Left renal pelvis (tissue), 4 donors: Measurements from ENCODE around the gene FIBP. TPM values are rescaled to one million over a fixed set of nuclear protein-coding genes. Genes with fewer than 3 reads are reported as not detected.
A peak's percentile ranks its signal among the peaks of the same experiment; 100 is the strongest.

Source experiments
- DNase-seq, 4 donors: peaks; one replicate each; pipeline ENCODE4 v3.0.0-alpha.2; 2013; ENCODE audit warnings: low read depth in 4 of 4, low spot score in 3 of 4
- polyA plus RNA-seq, 4 donors: library from polyadenylated mRNA; unstranded; fragments of 120-200 nt; gene quantifications; one replicate each; pipeline ENCODE4 v1.2.1, GENCODE V29; 2013; ENCODE audit not compliant: insufficient read length in 4 of 4

Gene FIBP
- polyA plus RNA-seq, 4 donors = 65.4 to 95.5 (median 90.1) TPM

DNA sequence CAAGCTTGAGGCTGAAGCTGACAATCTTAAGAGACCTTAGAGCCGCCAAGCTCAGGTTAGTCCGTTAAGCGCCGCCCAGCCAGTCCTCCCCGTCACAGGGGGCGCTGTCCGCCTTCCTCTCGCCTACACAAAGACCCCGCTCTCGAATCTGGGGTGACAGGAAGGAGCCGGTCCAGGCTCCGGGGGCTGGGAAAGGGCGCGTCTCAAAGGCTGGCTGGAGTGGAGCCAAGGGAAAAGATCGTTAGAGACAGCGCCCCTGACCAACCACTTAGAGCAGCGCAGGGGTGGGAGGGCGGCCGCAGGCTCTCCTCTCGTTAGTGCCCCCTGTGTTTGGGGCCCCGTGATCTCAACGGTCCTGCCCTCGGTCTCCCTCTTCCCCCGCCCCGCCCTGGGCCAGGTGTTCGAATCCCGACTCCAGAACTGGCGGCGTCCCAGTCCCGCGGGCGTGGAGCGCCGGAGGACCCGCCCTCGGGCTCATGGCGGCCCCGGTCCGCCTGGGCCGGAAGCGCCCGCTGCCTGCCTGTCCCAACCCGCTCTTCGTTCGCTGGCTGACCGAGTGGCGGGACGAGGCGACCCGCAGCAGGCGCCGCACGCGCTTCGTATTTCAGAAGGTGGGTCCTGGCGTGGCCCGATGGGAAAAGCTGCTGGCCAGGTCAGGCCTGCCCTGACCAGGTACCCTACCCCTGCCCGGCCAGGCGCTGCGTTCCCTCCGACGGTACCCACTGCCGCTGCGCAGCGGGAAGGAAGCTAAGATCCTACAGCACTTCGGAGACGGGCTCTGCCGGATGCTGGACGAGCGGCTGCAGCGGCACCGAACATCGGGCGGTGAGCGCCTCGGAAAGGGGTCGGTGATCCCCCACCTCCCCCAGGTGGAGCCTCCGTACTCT, 27.8 kb downstream of the FIBP start, which contains the start of gene MUS81:
Gene MUS81, plus strand, starts transcription at position 156 of the 887 bp plus-strand sequence. Its CDS starts 321 bp downstream, at position 477.
- peak; percentile 87 to 96 (median 92) for DNase-seq

DNA sequence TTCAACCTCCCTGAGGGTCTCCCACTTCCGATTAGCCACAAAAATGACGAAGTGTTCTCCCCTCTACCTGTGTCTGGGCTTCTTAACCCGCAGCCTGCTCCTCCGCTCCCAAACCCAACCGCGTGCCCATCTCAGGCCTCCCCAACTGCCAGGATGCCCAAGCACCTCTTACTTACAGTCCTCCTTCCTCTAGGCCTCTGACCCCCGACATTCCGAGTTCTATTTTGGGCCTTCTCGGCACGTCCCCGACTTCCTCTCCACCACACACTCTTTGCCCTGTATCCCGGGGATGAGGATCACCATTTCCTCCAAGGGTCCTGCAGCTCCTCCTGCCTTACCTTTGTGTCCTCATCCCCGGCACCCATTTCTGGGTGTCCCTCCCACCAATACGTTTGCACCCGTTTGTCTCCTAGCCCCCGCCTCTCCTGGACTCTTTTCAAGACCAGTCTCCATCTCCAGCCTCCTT, 28.4 kb downstream of the FIBP start:
- DNase-seq = no peak

DNA sequence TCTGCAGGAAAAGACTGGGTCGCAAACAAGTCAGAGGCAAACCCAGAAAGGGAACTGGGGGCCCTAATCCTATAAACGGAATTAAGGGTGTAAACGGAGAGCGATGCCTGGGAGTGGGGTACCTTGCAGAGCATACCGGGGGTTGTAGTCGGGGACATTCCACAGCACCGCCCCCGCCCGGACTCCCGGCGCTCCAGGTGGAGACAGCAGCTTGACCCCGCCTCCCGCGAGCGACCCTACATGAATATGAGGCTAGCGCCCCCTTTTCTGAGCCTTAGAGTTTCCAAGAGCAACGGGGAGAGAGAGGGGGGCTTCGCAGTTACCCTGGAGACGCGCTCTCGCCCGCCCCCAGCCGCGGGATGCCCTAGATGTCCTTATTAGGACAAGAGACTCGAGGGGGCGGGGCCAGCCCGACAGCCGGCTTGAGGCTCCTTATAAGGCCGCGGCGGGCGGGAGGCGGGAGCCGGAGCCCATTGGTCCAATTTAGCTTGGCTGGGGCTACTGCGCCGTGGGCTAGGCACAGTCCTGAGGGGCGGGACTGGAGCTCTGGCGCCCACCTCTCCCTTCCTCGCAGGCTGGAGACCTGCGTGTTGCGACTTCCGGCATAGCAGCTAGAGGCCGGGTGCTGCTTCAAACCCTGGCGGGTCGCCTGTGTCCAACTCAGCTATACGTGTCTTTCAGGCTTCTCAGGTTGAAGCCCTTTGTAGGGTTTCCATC, 29.0 kb downstream of the FIBP start:
- DNase-seq = peak; percentile 90 to 96 (median 95)

- DNase-seq = no peak
Measured at GRCh38 chr11:65858681-65859087, 29.6 kb downstream of the FIBP start.

- DNase-seq = peak; percentile 87 to 92 (median 92)
Measured at GRCh38 chr11:65857853-65858680, 30.2 kb downstream of the FIBP start, which contains the start of gene CFL1. Gene CFL1, minus strand, starts transcription at chr11:65858180. Its CDS starts 81 bp downstream, at chr11:65858099.

GRCh38 chr11:65857500-65857852, 30.8 kb downstream of the FIBP start:
- no peak for DNase-seq

DNA sequence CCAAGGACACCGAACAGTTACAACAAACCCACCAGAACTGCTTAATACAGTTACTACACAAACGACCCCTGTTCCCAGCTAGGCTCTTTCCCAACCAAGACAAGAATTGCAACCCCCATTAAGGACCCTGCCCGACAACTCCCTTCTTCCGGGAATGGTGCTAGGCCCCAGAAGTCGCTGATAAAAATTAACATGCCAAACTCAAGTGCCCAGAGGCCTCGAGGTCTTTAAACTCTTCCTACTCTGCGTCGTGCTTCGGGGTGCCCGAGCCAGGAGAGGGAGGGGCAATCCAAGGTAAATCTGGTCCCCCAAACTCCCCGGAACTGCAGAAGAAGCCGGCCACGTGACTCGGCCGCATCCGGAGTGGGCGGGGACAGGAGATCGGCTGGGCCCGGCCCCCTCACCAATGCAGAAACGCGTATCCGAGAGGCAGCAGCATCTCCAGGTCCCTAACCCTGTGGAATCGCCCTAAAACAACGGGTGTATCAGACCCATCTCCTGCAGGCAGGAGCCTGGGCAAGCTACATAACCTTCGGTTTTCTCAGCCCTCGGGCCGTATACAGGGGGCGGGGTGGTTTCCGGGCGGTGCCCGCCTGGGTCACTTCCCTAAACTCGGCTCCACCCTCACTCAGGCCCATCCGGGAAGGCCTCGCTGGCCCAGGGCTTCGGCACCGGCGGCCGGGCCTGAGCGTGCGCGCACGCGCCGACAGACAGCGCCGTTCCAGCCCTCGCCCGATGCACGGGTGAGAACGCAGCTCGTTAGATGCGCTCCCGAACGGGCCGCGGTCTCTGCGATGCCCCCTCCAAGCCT, 31.4 kb downstream of the FIBP start:
- DNase-seq = peak in 1 of 4 donors; percentile 27

- DNase-seq = no peak
Measured at GRCh38 chr11:65855927-65856363, 32.3 kb downstream of the FIBP start.

GRCh38 chr11:65854852-65855837, 33.1 kb downstream of the FIBP start:
- DNase-seq = no peak

DNA sequence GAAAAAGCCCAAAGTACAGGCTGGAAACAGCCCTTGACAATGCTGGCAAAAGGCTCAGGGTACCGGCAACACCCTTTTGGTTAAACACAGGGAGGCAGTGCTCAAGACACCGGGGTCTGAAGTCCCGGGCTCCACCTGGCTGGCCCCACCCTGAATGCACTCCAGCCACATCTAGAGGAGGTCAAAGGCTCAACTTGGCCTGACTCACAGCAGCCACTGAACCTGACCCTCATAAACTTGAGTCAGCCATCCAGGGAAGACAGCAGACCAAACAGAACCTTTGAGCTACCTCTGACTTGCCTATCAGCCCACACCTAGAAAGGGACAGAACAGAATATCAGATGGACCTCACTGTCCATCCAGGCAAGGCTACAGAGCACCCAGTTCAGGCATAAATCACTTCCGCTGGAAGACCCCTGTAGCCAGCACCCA, 34.1 kb downstream of the FIBP start:
- DNase-seq = no peak

- DNase-seq = no peak
Measured at GRCh38 chr11:65853246-65853979, 34.9 kb downstream of the FIBP start.

DNA sequence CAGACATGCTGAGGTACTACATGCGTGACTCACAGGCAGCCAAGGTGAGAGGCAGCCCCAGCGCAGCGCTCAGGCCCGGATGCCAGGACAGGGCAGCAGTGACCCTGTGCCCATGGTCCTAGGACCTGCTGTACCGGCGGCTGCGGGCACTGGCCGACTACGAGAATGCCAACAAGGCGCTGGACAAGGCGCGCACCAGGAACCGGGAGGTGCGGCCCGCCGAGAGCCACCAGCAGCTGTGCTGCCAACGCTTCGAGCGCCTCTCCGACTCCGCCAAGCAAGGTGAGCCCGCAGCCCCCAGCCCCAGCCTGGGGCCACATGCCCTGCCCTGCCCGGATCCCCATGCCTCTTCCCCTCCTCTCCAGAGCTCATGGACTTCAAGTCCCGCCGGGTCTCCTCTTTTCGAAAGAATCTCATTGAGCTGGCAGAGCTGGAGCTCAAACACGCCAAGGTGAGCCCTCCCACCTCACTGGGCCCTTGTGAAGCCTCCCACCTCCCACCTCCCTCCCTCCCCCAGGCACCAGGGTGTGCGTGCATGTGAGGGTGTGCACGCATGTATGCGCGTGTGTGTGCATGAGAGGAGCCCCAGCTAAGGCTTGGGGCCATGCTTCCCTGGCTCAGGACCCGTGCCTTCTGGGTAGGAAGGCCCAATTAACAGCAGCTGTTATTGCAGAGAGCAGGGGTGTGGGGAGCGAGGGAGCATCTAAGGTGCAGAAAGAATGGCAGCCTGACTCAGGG, 35.6 kb downstream of the FIBP start:
- no peak for DNase-seq

DNA sequence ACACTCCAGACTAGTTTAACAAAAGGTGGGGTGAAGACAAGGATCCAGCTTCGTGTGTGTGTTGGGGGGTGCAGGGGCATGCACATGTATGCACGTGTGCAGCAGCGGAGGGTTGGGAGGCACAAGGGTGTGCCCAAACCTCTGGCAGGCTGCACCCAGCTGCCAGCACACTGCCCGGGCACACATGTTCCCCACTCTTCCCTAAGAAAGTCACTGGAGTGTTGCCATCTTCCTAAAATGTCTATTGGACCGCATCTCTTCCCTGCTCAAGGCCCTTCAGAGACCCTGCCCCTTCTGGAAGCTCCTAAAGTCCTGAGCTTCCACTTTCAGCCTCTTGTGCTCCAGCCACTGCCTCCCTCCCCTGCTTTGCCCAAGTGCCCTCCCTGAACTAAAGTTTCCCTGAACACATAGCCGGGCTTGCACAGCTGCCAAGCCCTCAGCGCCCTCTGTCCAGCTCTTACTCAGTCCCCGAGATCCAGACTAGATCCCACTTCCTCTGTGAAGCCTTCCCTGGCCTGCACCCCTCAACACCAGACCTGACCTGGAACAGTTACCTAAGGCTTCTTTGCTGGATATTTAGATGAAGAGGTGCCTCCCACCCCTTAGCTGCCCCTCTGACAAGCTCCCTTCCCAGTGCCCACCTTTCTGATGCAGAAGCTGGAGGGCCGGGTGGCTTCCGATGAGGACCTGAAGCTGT, 36.3 kb downstream of the FIBP start:
- no peak for DNase-seq

GRCh38 chr11:65851083-65851579, 37.1 kb downstream of the FIBP start:
- no peak for DNase-seq

- DNase-seq = no peak
Measured at GRCh38 chr11:65850217-65851082, 37.8 kb downstream of the FIBP start.
